GM21360 (cell line): ENCODE measurements around the gene CYTH3.
"Not testable (repeated sequence)": the region's sequence is repeated elsewhere in the genome, so short reads cannot be mapped to it uniquely, and the experiment has no call there.

ENCODE experiments used
- ATAC-seq: cut with Tn5 transposase; IDR thresholded peaks from one replicate; pipeline ENCODE4 v1.9.1; 2021; ENCODE audit warnings: mild to moderate bottlenecking, moderate library complexity; ENCODE audit not compliant: unreplicated experiment

Gene CYTH3

DNA sequence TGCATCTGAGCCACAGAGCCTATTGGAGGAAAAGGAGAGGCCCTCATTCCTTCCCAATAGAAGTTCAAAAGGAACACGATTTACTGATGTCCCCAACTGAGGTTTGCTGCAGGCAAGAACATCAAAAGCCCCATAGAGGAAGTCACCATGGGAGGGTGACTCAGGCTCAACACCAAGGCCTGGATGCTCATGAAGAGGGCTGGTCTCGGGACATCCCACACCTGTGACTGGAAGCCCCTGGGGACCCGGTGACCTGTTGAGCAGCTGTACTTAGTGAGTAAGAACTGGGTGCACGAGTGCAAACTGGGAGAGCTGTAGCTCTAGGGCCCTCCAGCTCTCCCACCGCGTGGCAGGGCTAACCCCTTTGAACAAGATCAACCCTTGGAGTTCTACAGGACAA is 38.0 kb downstream of the CYTH3 start:
- peak; percentile 76 for ATAC-seq

GRCh38 chr7:6232534-6232933 is 39.9 kb downstream of the CYTH3 start:
- no peak for ATAC-seq

DNA sequence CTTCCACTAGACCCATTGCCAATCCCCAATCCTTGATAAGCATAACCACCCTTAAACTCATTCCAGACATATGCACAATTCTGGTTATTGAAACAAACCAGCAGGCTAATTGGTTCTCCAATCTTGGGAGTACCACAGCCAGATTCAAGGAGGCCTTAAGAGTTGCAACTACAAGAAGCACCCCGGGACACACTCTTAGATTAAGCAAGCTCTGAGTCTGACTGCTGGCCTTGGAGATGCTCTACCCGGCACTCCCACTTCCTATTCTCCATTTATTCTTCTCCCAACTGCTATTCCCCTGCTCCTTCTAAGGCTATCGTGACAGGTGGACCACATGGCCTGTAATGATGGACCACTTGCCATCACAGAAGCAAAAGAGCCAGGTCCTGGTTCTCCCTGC is 40.3 kb downstream of the CYTH3 start:
- no peak for ATAC-seq

DNA sequence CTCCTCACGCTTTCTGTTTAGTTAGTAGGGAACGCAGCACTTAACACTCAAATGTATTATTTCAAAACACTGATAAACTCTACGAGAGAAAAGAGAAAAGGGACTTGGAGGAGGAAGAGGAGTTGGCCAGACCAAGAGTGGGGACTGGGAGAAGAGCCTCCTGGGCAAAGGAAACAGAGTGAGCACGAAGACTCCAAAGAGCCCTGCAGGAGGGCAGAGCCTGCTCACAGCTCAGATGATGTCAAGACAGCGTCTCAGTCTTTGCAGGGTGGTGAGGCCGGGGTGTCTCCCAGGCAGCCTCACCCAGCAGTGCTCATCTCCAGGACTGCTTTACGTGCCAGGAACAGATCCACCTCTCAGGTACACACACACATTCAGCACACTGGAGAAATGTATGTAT is 41.2 kb downstream of the CYTH3 start:
- ATAC-seq = no peak

DNA sequence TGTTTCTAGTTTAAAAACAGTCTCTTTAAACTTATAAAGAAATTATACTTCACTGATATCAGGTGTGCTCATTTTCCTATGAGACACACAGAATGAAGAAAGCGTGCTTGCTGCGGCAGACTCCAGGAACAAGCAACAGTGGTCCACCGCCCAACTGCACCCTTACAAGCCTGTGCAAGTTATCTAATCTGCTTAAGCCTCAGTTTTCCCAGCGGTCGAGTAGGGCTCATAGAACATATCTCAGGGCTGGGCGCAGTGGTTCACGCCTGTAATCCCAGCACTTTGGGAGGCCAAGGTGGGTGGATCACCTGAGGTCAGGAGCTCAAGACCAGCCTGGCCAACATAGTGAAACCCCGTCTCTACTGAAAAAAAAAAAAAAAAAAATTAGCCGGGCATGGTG is 43.1 kb downstream of the CYTH3 start:
- not testable (repeated sequence) for ATAC-seq

DNA sequence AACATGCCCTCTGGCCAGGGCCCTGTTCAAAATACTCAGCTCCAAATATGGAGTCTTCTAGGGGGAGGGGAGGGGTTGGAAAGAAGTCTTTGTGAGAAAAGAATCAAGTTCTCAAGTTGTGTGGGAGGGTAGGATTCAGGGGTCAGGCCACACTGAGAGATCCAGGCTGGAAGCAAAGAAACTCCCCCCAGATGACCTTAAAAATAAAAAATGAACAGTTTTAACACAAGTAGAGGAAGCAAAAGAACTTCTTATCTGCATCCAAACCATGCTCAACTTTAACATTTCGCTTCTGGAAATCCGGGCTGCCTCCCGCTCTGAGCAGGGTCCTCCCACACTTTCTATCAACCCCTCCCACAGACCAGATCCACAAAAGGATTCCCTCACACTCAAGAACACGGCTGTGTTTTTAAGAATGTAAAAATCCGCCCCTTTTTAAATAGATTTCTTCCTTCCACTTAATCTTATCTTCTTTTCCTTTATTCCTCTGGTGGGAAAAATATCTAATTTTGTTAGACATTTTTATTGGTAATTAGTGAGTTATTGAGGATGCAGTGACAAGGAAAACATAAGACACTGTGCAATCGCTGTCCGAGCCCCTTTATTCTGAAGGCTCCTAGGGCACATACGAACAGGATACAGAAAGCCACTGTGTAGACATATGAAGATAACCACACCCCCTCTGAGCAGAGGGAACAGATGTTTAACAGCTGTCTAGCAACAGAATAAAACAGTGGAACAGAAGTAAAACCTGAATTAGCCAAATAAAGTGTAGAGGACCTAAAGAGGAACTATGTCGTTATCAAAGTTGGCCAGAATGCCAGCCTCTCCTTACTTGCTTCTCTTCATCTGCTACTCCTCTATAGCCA is 43.8 kb downstream of the CYTH3 start:
- peak; percentile 79 for ATAC-seq

GRCh38 chr7:6227294-6227846 is 45.1 kb downstream of the CYTH3 start:
- ATAC-seq = no peak

DNA sequence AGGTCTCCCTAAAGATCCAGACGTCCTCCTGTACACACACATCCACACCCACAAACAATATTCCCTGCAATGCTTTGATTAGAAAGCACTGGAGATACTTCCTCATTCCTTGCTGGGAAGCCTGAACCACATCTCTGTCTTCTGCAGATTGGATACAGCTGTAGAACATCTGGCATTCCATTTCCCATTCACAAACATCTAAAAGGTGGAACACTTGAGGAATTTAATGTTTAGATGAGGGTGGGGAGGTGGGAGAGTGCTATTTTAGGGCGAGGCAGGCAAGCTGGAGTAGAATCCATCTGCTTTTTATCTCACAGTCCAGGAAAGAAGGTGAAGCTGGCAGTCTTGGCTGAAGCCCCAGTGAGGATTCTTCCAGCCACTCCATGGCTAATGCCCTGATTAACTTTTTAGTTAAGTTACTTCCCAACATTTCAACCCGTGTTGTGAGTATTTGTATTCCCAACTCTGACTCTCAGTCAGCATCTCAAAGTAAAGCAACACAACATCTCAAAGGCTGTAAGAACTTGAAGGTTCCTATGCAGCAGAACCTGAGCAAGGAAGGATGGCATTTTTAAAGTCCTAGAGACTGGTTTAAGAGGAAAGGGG is 46.1 kb downstream of the CYTH3 start:
- ATAC-seq = no peak

- ATAC-seq = not testable (repeated sequence)
These were observed 49.0 kb downstream of the CYTH3 start for GRCh38 chr7:6223411-6223810.

GRCh38 chr7:6223010-6223409 is 49.4 kb downstream of the CYTH3 start:
- not testable (repeated sequence) for ATAC-seq

DNA sequence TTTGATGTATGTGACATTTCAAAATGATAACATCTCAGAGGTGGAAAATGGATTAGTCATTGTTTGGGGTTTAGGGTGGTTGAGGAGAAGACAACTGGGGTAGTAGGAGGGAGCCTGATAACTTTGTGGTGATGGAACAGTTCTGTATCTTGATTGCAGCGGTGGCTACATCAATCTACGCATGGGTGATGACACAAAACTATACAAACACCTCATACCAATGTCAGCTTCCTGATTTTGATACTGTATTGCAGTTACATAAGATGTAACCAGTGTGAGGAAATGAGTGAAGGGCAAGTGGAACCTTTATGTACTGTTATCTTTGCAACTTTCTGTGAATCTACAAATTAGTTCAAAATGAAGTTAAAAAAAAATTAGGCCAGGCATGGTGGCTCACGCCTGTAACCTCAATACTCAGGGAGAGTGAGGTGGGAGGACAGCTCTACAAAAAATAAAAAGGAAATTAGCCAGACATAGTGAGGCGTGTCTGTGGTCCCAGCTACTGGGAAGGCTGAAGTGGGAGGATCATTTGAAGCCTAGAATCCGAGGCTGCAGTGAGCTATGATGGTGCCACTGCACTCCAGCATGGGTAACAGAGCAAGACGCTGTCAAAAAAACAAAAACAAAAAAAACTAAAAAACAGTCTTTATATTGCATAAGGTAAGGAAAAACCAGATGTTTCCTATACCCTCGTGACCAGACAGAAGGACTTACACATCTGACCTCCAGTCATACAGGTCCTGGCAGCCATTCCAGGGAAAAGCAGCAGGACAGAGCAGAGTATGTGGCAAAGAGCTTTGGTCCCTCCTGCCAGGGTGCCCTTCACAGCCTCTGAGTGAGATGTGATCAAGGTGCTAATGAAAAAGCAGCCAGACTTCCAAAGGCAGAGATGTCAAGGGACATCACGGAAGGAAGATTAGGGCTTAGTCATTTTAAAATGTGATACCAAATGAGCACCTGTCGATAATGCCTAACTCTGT is 50.8 kb downstream of the CYTH3 start:
- no peak for ATAC-seq

- no peak for ATAC-seq
These were observed 54.1 kb downstream of the CYTH3 start for GRCh38 chr7:6218329-6218728.

DNA sequence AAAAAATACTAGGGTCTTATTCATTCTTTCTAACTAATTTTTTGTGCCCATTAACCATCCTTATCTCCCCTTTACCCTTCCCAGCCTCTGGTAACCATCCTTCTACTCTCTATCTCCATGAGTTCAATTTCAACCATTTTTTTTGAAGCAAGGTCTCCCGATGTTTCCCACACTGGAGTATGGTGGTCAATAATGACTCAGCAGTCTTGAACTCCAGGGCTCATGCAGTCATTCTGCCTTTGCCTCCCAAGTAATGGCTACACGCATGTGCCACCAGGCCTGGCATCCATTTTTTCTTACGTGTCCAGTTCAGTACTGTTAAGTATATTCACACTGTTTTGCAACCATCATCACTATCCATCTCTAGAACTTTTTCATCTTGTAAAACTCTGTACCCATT is 60.4 kb downstream of the CYTH3 start:
- no peak for ATAC-seq

- ATAC-seq = no peak
These were observed 61.6 kb downstream of the CYTH3 start for GRCh38 chr7:6210621-6211372.

- ATAC-seq = no peak
These were observed 63.1 kb downstream of the CYTH3 start for GRCh38 chr7:6209340-6209739.

DNA sequence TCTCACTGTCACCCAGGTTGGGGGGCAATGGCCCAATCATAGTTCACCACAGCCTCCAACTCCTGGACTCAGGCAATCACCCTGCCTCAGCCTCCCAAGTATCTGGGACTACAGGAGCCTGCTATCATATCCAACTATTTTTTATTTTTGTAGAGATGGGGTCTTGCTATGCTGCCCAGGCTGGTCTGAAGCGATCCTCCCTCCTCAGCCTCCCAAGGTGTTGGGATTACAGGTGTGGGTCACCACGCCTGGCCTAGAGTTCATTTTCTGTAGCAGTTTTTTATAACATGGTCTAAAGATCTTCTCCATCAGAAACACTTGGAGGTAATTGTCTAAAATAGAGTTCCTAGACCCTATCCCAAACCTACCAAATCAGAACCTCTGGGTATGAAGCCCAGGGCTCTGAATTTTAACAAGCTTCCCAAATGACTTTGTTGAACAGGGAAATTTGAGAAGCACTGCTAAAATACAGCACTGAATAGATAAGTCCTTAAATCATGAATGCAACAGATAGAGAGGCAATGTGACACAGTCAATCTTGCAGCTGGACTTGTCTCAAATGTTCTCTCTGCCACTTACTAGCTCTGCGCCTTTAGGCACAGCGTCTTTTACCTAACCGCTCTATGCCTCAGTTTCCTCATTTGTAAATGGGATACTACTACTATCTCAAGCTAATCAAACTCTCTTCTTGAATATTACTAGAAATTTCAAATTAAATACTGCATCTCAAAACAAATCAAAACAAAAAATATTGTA is 63.7 kb downstream of the CYTH3 start:
- ATAC-seq = no peak

DNA sequence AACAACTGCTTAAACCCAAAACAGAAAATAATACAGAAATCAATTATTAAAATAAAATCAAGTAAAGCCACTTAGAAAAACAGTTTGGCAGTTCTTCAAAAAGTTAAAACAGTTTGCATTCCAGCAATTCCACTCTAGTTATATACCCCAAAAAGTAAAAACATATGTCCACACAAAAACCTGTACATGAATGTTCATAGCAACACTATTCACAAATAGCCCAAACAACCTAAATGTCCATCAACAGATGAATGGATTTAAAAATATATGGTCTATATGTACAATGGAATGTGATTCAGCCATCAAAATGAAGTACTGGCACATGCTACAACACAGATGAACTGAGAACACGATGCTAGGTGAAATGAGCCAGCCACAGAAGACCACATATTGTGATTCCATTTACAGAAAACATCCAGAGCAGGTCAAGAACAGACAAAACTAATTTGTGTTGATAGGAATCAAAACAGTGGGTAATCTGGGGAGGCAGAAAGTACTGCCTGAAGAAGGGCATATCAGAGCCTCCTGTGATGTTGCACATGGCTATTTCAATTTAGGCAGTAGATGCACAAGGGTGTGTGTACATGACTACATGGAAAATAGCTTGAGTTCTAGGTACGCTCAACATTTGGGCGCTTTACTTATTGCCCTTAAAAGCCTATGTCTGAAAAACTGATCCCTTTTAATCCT is 66.3 kb downstream of the CYTH3 start:
- ATAC-seq = no peak

DNA sequence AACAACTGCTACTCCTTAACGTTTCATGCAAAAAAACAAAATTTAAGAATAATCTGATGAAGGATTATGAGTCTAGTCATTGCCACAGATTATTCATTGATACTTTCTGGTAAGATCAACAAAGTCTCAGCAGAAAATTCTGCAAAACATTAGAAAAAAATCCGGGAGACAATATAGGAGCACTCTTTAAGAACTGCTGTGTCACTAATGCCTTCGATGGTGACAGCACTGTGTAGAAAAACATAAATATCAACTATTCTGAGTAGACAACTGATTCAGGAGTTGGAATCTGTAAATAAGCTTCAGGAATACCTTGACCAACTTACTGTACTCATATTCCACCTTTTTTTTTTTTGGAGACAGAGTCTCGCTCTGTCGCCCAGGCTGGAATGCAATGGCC is 69.0 kb downstream of the CYTH3 start:
- ATAC-seq = no peak

- ATAC-seq = no peak
These were observed 70.3 kb downstream of the CYTH3 start for GRCh38 chr7:6202117-6202516.
